Measurements from ENCODE around the gene WDR17.

WDR17 gene

GRCh38 chr4:176042195-176042594, 23.4 kb upstream of the WDR17 start:
- Histone ChIP-seq H3K9ac (ENCODE audit: low read depth in 1 of 2, low read length in 2 of 2) (no peak overlapping the region), H3K4me3 (ENCODE audit: low read length in 2 of 2) (no peak overlapping the region), H3K27ac (ENCODE audit: low read depth in 2 of 2, low read length in 2 of 2) (no peak overlapping the region), H3K36me3 (ENCODE audit: control insufficient read depth in 2 of 2, insufficient read depth in 2 of 2, low read length in 2 of 2) (no peaks in the 10 kb centered on the region), H3K9me3 (ENCODE audit: control insufficient read depth in 2 of 2, low read length in 2 of 2) (no peaks in the 10 kb centered on the region), H3K27me3 (ENCODE audit: control insufficient read depth in 2 of 2, insufficient read depth in 2 of 2, low read length in 2 of 2) (no peaks in the 10 kb centered on the region), H3K4me1 (ENCODE audit: control insufficient read depth in 2 of 2, insufficient read depth in 2 of 2, low read length in 2 of 2) (no peaks in the 10 kb centered on the region)

- Histone ChIP-seq H3K9me3 (ENCODE audit: control insufficient read depth in 2 of 2, low read length in 2 of 2) (no peaks in the 10 kb centered on the region), H3K36me3 (ENCODE audit: control insufficient read depth in 2 of 2, insufficient read depth in 2 of 2, low read length in 2 of 2) (no peaks in the 10 kb centered on the region), H3K4me3 (ENCODE audit: low read length in 2 of 2) (no peak overlapping the region), H3K27ac (ENCODE audit: low read depth in 2 of 2, low read length in 2 of 2) (no peak overlapping the region), H3K27me3 (ENCODE audit: control insufficient read depth in 2 of 2, insufficient read depth in 2 of 2, low read length in 2 of 2) (no peaks in the 10 kb centered on the region), H3K4me1 (ENCODE audit: control insufficient read depth in 2 of 2, insufficient read depth in 2 of 2, low read length in 2 of 2) (no peaks in the 10 kb centered on the region), H3K9ac (ENCODE audit: low read depth in 1 of 2, low read length in 2 of 2) (no peak overlapping the region)
Measured at GRCh38 chr4:176043838-176044588, 21.6 kb upstream of the WDR17 start.

- no peaks in the 10 kb centered on the region for H3K36me3 ChIP-seq (ENCODE audit: control insufficient read depth in 2 of 2, insufficient read depth in 2 of 2, low read length in 2 of 2)
- H3K27ac ChIP-seq (ENCODE audit: low read depth in 2 of 2, low read length in 2 of 2) = no peak overlapping the region
- H3K9ac ChIP-seq (ENCODE audit: low read depth in 1 of 2, low read length in 2 of 2) = no peak overlapping the region
Measured at GRCh38 chr4:176044589-176044951, 21.1 kb upstream of the WDR17 start.

GRCh38 chr4:176048631-176049030, 17.0 kb upstream of the WDR17 start:
- Histone ChIP-seq H3K4me1 (ENCODE audit: control insufficient read depth in 2 of 2, insufficient read depth in 2 of 2, low read length in 2 of 2) (no peaks in the 10 kb centered on the region), H3K27me3 (ENCODE audit: control insufficient read depth in 2 of 2, insufficient read depth in 2 of 2, low read length in 2 of 2) (no peaks in the 10 kb centered on the region), H3K9ac (ENCODE audit: low read depth in 1 of 2, low read length in 2 of 2) (no peak overlapping the region), H3K27ac (ENCODE audit: low read depth in 2 of 2, low read length in 2 of 2) (no peak overlapping the region), H3K9me3 (ENCODE audit: control insufficient read depth in 2 of 2, low read length in 2 of 2) (no peaks in the 10 kb centered on the region), H3K36me3 (ENCODE audit: control insufficient read depth in 2 of 2, insufficient read depth in 2 of 2, low read length in 2 of 2) (no peaks in the 10 kb centered on the region), H3K4me3 (ENCODE audit: low read length in 2 of 2) (no peak overlapping the region)

More at GRCh38 chr4:176044589-176044951, 21.1 kb upstream of the WDR17 start:
- H3K27me3 ChIP-seq (ENCODE audit: control insufficient read depth in 2 of 2, insufficient read depth in 2 of 2, low read length in 2 of 2) = no peaks in the 10 kb centered on the region
- no peak overlapping the region for H3K4me3 ChIP-seq (ENCODE audit: low read length in 2 of 2)
- H3K4me1 ChIP-seq (ENCODE audit: control insufficient read depth in 2 of 2, insufficient read depth in 2 of 2, low read length in 2 of 2) = no peaks in the 10 kb centered on the region
- no peaks in the 10 kb centered on the region for H3K9me3 ChIP-seq (ENCODE audit: control insufficient read depth in 2 of 2, low read length in 2 of 2)

- Histone ChIP-seq H3K9ac (ENCODE audit: low read depth in 1 of 2, low read length in 2 of 2) (no peak overlapping the region), H3K9me3 (ENCODE audit: control insufficient read depth in 2 of 2, low read length in 2 of 2) (no peaks in the 10 kb centered on the region), H3K36me3 (ENCODE audit: control insufficient read depth in 2 of 2, insufficient read depth in 2 of 2, low read length in 2 of 2) (no peaks in the 10 kb centered on the region), H3K4me3 (ENCODE audit: low read length in 2 of 2) (no peak overlapping the region), H3K4me1 (ENCODE audit: control insufficient read depth in 2 of 2, insufficient read depth in 2 of 2, low read length in 2 of 2) (no peaks in the 10 kb centered on the region), H3K27me3 (ENCODE audit: control insufficient read depth in 2 of 2, insufficient read depth in 2 of 2, low read length in 2 of 2) (no peaks in the 10 kb centered on the region), H3K27ac (ENCODE audit: low read depth in 2 of 2, low read length in 2 of 2) (no peak overlapping the region)
Measured at GRCh38 chr4:176052744-176053143, 12.9 kb upstream of the WDR17 start.

- Histone ChIP-seq H3K4me3 (ENCODE audit: low read length in 2 of 2) (no peak overlapping the region), H3K9me3 (ENCODE audit: control insufficient read depth in 2 of 2, low read length in 2 of 2) (no peaks in the 10 kb centered on the region), H3K27me3 (ENCODE audit: control insufficient read depth in 2 of 2, insufficient read depth in 2 of 2, low read length in 2 of 2) (no peaks in the 10 kb centered on the region), H3K27ac (ENCODE audit: low read depth in 2 of 2, low read length in 2 of 2) (no peak overlapping the region), H3K4me1 (ENCODE audit: control insufficient read depth in 2 of 2, insufficient read depth in 2 of 2, low read length in 2 of 2) (no peaks in the 10 kb centered on the region), H3K9ac (ENCODE audit: low read depth in 1 of 2, low read length in 2 of 2) (no peak overlapping the region), H3K36me3 (ENCODE audit: control insufficient read depth in 2 of 2, insufficient read depth in 2 of 2, low read length in 2 of 2) (no peaks in the 10 kb centered on the region)
Measured at GRCh38 chr4:176053785-176054184, 11.9 kb upstream of the WDR17 start.

- no peak overlapping the region for H3K4me3 ChIP-seq (ENCODE audit: low read length in 2 of 2)
- H3K27me3 ChIP-seq (ENCODE audit: control insufficient read depth in 2 of 2, insufficient read depth in 2 of 2, low read length in 2 of 2) = no peaks in the 10 kb centered on the region
- H3K36me3 ChIP-seq (ENCODE audit: control insufficient read depth in 2 of 2, insufficient read depth in 2 of 2, low read length in 2 of 2) = no peaks in the 10 kb centered on the region
- no peak overlapping the region for H3K9ac ChIP-seq (ENCODE audit: low read depth in 1 of 2, low read length in 2 of 2)
- H3K27ac ChIP-seq (ENCODE audit: low read depth in 2 of 2, low read length in 2 of 2) = no peak overlapping the region
- H3K4me1 ChIP-seq (ENCODE audit: control insufficient read depth in 2 of 2, insufficient read depth in 2 of 2, low read length in 2 of 2) = no peaks in the 10 kb centered on the region
- H3K9me3 ChIP-seq (ENCODE audit: control insufficient read depth in 2 of 2, low read length in 2 of 2) = no peaks in the 10 kb centered on the region
Measured at GRCh38 chr4:176054942-176055341, 10.7 kb upstream of the WDR17 start.

GRCh38 chr4:176063718-176064117, 1.9 kb upstream of the WDR17 start:
- Histone ChIP-seq H3K4me3 (ENCODE audit: low read length in 2 of 2) (no peak overlapping the region), H3K36me3 (ENCODE audit: control insufficient read depth in 2 of 2, insufficient read depth in 2 of 2, low read length in 2 of 2) (no peaks in the 10 kb centered on the region), H3K9me3 (ENCODE audit: control insufficient read depth in 2 of 2, low read length in 2 of 2) (no peaks in the 10 kb centered on the region)

GRCh38 chr4:176064539-176064938, 1.1 kb upstream of the WDR17 start:
- H3K9ac ChIP-seq (ENCODE audit: low read depth in 1 of 2, low read length in 2 of 2) = no peak overlapping the region
- peaks cover 0 to 4% of the 10 kb centered on the region in 2 donors for H3K4me1 ChIP-seq (ENCODE audit: control insufficient read depth in 2 of 2, insufficient read depth in 2 of 2, low read length in 2 of 2)
- no peaks in the 10 kb centered on the region for H3K9me3 ChIP-seq (ENCODE audit: control insufficient read depth in 2 of 2, low read length in 2 of 2)
- H3K27me3 ChIP-seq (ENCODE audit: control insufficient read depth in 2 of 2, insufficient read depth in 2 of 2, low read length in 2 of 2) = no peaks in the 10 kb centered on the region
- no peak overlapping the region for H3K27ac ChIP-seq (ENCODE audit: low read depth in 2 of 2, low read length in 2 of 2)
- H3K36me3 ChIP-seq (ENCODE audit: control insufficient read depth in 2 of 2, insufficient read depth in 2 of 2, low read length in 2 of 2) = no peaks in the 10 kb centered on the region
- H3K4me3 ChIP-seq (ENCODE audit: low read length in 2 of 2) = no peak overlapping the region

More at GRCh38 chr4:176063718-176064117, 1.9 kb upstream of the WDR17 start:
- no peak overlapping the region for H3K9ac ChIP-seq (ENCODE audit: low read depth in 1 of 2, low read length in 2 of 2)
- no peak overlapping the region for H3K27ac ChIP-seq (ENCODE audit: low read depth in 2 of 2, low read length in 2 of 2)
- peaks cover 0 to 4% of the 10 kb centered on the region in 2 donors for H3K4me1 ChIP-seq (ENCODE audit: control insufficient read depth in 2 of 2, insufficient read depth in 2 of 2, low read length in 2 of 2)
- no peaks in the 10 kb centered on the region for H3K27me3 ChIP-seq (ENCODE audit: control insufficient read depth in 2 of 2, insufficient read depth in 2 of 2, low read length in 2 of 2)

- Histone ChIP-seq H3K27me3 (ENCODE audit: control insufficient read depth in 2 of 2, insufficient read depth in 2 of 2, low read length in 2 of 2) (no peaks in the 10 kb centered on the region), H3K4me1 (ENCODE audit: control insufficient read depth in 2 of 2, insufficient read depth in 2 of 2, low read length in 2 of 2) (peaks cover 0 to 4% of the 10 kb centered on the region in 2 donors), H3K36me3 (ENCODE audit: control insufficient read depth in 2 of 2, insufficient read depth in 2 of 2, low read length in 2 of 2) (no peaks in the 10 kb centered on the region), H3K27ac (ENCODE audit: low read depth in 2 of 2, low read length in 2 of 2) (no peak overlapping the region), H3K9ac (ENCODE audit: low read depth in 1 of 2, low read length in 2 of 2) (no peak overlapping the region), H3K4me3 (ENCODE audit: low read length in 2 of 2) (no peak overlapping the region), H3K9me3 (ENCODE audit: control insufficient read depth in 2 of 2, low read length in 2 of 2) (no peaks in the 10 kb centered on the region)
Measured at GRCh38 chr4:176066757-176067156, 1.1 kb downstream of the WDR17 start.

All from mucosa of rectum (tissue), 2 donors.